ENCODE results near the gene AOAH. TPM values are rescaled to one million over a fixed set of nuclear protein-coding genes. Genes with fewer than 3 reads are reported as not detected.

The AOAH gene
- total and polyA plus RNA-seq, 12 donors, result 3.4 to 52.0 (median 13.6) TPM

- no peaks in the 10 kb centered on the region for H3K36me3 ChIP-seq (replicated peaks in 1 of 2)
- H3K9me3 ChIP-seq (replicated peaks in 1 of 3), result no peaks in the 10 kb centered on the region
- intact Hi-C loops (cut with DNase I), result no loop called here
- H3K27ac ChIP-seq, result no peak overlapping the region
- H3K4me1 ChIP-seq (replicated peaks in 1 of 2), result no peaks in the 10 kb centered on the region
- no peak overlapping the region for H3K4me3 ChIP-seq
- no peaks in the 10 kb centered on the region for H3K27me3 ChIP-seq
- DNase-seq, result no peak
- WGBS, 4 donors, result 83 to 92% (median 86%) methylated on average over 2 of the region's 2 CpGs
- TF ChIP-seq CTCF (IDR thresholded peaks at IDR 0.05) (no peak), POLR2A (IDR thresholded peaks at IDR 0.05) (no peak)
Observed at GRCh38 chr7:36530456-36530855, 193.8 kb downstream of the AOAH start.

- intact Hi-C loops (cut with DNase I), result no loop called here
- DNase-seq, result no peak
- 70 to 84% (median 80%) methylated on average over 5 to 6 of the region's 6 CpGs for WGBS, 4 donors
Observed at GRCh38 chr7:36527549-36527913, 196.8 kb downstream of the AOAH start.

GRCh38 chr7:36526863-36527548 is 197.3 kb downstream of the AOAH start:
- no peak overlapping the region for H3K27ac ChIP-seq
- no peak for TF ChIP-seq POLR2A (IDR thresholded peaks at IDR 0.05)
- TF ChIP-seq CTCF (IDR thresholded peaks at IDR 0.05), result no peak
- no peaks in the 10 kb centered on the region for H3K4me1 ChIP-seq (replicated peaks in 1 of 2)
- H3K4me3 ChIP-seq, result no peak overlapping the region
- no peaks in the 10 kb centered on the region for H3K36me3 ChIP-seq (replicated peaks in 1 of 2)
- WGBS, 4 donors, result 80 to 94% (median 85%) methylated on average over 3 of the region's 3 CpGs
- no peaks in the 10 kb centered on the region for H3K9me3 ChIP-seq (replicated peaks in 1 of 3)
- DNase-seq, result no peak
- no peaks in the 10 kb centered on the region for H3K27me3 ChIP-seq
- intact Hi-C loops (cut with DNase I), result no loop called here

More at GRCh38 chr7:36527549-36527913, 196.8 kb downstream of the AOAH start:
- H3K27me3 ChIP-seq, result no peaks in the 10 kb centered on the region
- H3K36me3 ChIP-seq (replicated peaks in 1 of 2), result no peaks in the 10 kb centered on the region
- H3K9me3 ChIP-seq (replicated peaks in 1 of 3), result no peaks in the 10 kb centered on the region
- H3K4me1 ChIP-seq (replicated peaks in 1 of 2), result no peaks in the 10 kb centered on the region
- no peak overlapping the region for H3K4me3 ChIP-seq
- TF ChIP-seq CTCF (IDR thresholded peaks at IDR 0.05), result no peak
- no peak for TF ChIP-seq POLR2A (IDR thresholded peaks at IDR 0.05)
- H3K27ac ChIP-seq, result no peak overlapping the region

GRCh38 chr7:36523371-36524101 is 200.8 kb downstream of the AOAH start:
- H3K27ac ChIP-seq, result no peak overlapping the region
- TF ChIP-seq POLR2A (IDR thresholded peaks at IDR 0.05) (no peak), CTCF (IDR thresholded peaks at IDR 0.05) (no peak)
- no peaks in the 10 kb centered on the region for H3K27me3 ChIP-seq
- no peak overlapping the region for H3K4me3 ChIP-seq
- no peaks in the 10 kb centered on the region for H3K4me1 ChIP-seq (replicated peaks in 1 of 2)
- 86 to 93% (median 89%) methylated on average over 6 of the region's 6 CpGs for WGBS, 4 donors
- no peaks in the 10 kb centered on the region for H3K36me3 ChIP-seq (replicated peaks in 1 of 2)
- no peak for DNase-seq
- H3K9me3 ChIP-seq (replicated peaks in 1 of 3), result no peaks in the 10 kb centered on the region
- intact Hi-C loops (cut with DNase I), result no loop called here

All from adrenal gland (tissue), 12 donors.